Epithelial cell of proximal tubule (primary cell): Measurements from ENCODE around the gene IL17C. TPM values are rescaled to one million over a fixed set of nuclear protein-coding genes. Genes with fewer than 3 reads are reported as not detected.

Source experiments
- DNase-seq: peaks from one replicate; pipeline ENCODE4 v3.0.0-alpha.2; 2011; ENCODE audit warnings: low read depth
- H3K4me3 ChIP-seq: 2 replicates; pipeline ENCODE4 v1.5.1; 2011; ENCODE audit warnings: low read depth, mild to moderate bottlenecking, low read length
- total RNA-seq: library from RNA; depleted of rRNA; stranded (reverse); fragments of >200 nt; gene quantifications from 2 replicates; pipeline ENCODE4 v1.2.3, GENCODE V29; 2015
- TF ChIP-seq, protein P1 (sequence below): conservative IDR thresholded peaks from 2 replicates; pipeline ENCODE4 v1.5.1; 2012; ENCODE audit warnings: low read depth, mild to moderate bottlenecking, low read length

Gene IL17C
- total RNA-seq, 1 donor from 2014 or later, result 0.17 TPM

DNA sequence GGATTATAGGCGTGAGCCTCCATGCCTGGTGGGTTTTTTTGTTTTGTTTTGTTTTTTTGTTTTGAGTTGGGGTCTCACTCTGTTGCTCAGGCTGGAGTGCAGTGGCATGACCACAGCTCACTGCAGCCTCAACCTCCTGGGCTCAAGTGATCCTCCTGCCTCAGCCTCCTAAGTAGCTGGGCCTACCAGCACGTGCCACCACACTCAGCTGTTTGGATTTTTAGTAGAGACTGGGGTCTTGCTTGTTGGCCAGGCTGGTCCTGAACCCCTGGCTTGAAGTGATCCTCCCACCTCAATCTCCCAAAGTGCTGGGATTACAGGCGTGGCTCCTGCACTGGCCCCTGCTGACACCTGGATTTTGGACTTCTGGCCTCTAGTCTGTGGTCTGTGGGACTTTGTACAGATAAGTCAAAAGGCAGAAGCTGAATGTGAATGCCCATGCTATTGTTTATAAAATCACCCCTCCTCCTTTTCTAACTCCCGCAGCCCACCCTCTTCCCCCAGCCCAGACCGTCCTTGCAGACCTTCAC, 42.2 kb downstream of the IL17C start:
- no peak for DNase-seq
- TF ChIP-seq, protein P1, sequence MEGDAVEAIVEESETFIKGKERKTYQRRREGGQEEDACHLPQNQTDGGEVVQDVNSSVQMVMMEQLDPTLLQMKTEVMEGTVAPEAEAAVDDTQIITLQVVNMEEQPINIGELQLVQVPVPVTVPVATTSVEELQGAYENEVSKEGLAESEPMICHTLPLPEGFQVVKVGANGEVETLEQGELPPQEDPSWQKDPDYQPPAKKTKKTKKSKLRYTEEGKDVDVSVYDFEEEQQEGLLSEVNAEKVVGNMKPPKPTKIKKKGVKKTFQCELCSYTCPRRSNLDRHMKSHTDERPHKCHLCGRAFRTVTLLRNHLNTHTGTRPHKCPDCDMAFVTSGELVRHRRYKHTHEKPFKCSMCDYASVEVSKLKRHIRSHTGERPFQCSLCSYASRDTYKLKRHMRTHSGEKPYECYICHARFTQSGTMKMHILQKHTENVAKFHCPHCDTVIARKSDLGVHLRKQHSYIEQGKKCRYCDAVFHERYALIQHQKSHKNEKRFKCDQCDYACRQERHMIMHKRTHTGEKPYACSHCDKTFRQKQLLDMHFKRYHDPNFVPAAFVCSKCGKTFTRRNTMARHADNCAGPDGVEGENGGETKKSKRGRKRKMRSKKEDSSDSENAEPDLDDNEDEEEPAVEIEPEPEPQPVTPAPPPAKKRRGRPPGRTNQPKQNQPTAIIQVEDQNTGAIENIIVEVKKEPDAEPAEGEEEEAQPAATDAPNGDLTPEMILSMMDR, result no peak

DNA sequence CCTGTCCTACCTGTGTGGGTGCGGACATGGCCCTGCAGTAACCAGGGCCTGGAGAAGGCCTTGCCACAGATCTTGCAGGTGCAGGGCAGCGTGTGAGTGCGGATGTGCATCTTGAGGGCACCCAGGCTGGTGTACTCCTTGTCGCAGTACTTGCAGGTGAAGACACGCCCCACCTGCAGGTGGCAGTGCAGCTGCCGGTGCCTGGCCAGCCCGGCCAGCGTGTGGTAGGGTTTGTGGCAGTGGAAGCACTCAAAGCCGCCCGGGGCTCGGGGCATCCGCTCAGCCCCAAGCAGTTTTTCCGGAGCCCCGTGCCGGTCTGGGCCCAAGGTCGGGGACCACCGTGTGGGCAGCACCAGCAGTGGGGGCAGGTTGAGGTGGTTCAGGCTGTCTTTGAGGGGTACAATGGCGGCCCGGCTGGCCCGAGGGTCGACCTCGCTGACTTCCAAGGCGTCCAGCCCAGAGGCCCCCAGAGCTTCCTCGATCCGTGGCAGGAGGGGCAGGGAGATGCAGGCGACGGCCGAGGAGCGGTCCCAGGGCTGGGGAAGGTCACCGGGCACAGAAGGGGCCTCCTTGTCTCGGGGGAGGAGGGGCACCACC, 42.8 kb downstream of the IL17C start:
- TF ChIP-seq, protein P1, result peak; percentile 49
- DNase-seq, result no peak
- H3K4me3 ChIP-seq, result no peak overlapping the region

More for the DNA sequence above, 42.2 kb downstream of the IL17C start:
- H3K4me3 ChIP-seq, result no peak overlapping the region

DNA sequence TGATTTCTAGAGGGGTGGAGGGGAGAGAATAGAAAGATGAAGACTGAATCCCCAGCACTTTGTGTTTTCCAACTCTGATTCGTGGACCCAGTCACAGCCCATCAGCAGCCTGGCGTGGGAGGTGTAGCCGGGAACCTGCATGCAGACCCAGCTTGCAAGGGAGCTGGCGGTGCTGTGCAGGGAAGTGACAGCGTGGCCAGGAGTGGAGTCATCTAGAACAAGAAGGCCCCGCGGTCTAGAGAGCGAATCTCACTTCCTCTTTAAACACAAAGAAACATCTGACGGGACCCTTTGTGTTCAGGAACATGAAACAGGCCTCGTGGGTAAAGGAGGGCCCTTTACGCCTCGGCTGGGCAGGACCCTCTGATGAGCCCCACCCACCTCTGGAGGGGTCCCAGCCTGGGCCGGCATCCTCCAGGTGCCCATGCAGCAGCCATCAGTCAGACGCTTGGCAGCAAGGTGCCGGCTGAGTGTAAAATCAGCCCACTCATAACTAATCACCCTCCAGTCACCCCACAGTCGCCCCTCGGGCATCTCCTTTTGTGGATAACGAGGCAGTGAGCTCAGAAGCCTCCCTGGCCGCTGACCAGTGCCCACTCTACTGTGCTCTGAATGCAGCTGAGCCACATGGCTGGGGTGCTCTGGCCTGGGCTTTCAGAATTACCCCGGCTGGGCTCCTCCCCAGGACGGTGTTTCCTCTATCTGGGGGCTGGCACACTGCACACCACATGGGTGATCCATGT, 43.5 kb downstream of the IL17C start:
- DNase-seq, result no peak
- TF ChIP-seq, protein P1, result no peak
- H3K4me3 ChIP-seq, result no peak overlapping the region

DNA sequence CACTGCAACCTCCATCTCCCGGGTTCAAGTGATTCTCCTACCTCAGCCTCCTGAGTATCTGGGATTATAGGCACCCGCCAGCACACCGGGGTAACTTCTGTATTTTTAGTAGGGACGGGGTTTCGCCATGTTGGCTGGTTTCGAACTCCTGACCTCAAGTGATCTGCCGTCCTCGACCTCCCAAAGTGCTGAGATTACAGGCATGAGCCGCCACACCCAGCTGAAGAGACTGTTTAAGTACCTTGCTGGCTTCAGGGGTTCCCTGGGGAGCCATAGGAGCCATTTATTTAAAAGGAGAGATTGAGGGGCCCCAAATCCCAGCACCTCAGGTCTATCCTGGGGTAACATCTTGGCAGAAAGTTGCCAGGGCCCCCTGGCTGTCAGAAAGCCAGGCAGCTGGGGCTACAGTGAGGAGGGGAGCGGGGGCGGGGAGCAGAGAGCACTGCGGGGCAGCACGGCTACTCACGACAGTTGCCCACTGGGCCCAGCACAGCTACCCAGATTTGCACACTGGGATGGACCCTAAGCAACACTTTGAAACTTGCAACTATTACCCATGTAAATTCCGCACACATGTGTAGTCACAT, 46.3 kb downstream of the IL17C start:
- TF ChIP-seq, protein P1, result no peak
- DNase-seq, result no peak

DNA sequence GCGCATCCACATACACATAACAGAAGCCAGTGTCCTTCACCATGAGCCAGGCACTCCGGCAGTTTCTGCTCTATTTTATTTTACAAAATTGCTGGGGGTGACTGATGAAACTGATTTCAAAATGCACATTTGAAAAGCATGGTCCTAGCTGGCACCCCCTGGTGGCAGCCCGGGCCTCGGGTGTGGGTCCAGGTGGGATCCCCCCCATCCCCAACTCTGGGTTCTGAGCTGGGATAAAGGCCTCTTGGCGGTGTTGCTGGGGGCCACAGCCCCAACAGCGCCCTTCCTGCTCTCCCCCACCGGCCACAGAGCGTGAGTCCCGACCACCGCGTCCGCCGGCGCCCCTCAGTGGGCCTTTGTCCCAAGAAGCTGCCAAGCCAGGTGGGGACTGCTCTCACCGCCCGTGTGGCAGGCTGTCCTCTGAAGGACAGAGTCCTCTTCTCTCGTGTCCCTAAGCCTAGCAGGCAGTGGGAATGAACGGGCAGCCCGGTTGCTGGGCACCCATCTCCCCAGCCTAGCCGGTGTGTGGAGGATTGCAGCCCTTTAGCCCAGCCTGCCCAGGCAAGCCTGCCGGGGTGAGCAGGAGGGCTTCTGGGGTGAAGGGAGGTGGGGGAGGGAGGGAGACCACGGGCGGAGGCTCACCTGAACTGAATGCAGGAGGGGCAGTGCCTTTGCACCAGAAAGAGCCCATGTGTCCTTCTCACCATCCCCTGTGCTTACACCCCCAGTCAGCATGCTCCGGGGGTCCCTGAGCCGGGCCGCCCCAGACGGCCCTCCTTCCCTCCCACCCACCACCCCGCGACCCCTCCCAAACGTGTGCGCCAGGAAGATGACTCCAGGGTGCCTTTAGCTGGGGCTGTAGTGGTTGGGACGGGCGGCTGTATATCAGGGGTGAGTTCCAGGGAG, 47.0 kb downstream of the IL17C start:
- DNase-seq, result no peak
- H3K4me3 ChIP-seq, result peak overlapping the region; percentile 59
- TF ChIP-seq, protein P1, result peak; percentile 72

More for the DNA sequence above, 46.3 kb downstream of the IL17C start:
- no peak overlapping the region for H3K4me3 ChIP-seq

DNA sequence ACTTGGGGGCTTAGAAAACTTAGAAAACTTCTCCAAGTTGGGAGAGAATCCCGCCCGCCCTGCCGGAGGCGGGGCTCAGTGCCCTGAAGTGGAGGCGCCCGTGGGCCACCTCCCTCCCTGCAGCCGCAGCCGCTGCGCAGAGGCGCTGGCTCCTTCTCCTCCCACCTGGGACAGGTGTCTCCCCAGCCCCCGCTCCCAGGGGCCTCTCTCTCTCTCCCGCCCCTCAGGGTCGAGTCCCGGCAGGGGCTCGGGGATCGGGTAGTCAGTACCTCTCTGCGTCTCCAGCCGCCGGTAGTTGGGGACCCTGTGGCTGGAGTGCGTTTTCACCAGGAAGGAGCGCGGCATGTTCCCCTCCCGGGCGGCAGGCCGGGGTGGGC, 47.7 kb downstream of the IL17C start:
- TF ChIP-seq, protein P1, result no peak
- peak overlapping the region; percentile 59 for H3K4me3 ChIP-seq
- no peak for DNase-seq
